AG09319 (cell line): Measurements from ENCODE around the gene AGAP1.

Experiments used
- DNase-seq: peaks from one replicate; pipeline ENCODE4 v3.0.0-alpha.2; 2010; ENCODE audit warnings: low read depth; ENCODE audit errors: extremely low read depth
- CTCF ChIP-seq: IDR thresholded peaks from 2 replicates; pipeline ENCODE4 v1.5.1; 2011; ENCODE audit warnings: low read depth, mild to moderate bottlenecking, inconsistent platforms, low read length, moderate library complexity

The AGAP1 gene

GRCh38 chr2:235556086-235556485 is 62.2 kb downstream of the AGAP1 start:
- TF ChIP-seq CTCF, result no peak
- DNase-seq, result no peak

- TF ChIP-seq CTCF, result no peak
Observed at GRCh38 chr2:235556901-235557300, 63.1 kb downstream of the AGAP1 start.

GRCh38 chr2:235557903-235558302 is 64.1 kb downstream of the AGAP1 start:
- no peak for TF ChIP-seq CTCF
- DNase-seq, result no peak

More at GRCh38 chr2:235556901-235557300, 63.1 kb downstream of the AGAP1 start:
- DNase-seq, result no peak

GRCh38 chr2:235558572-235558971 is 64.7 kb downstream of the AGAP1 start:
- no peak for TF ChIP-seq CTCF
- DNase-seq, result no peak

GRCh38 chr2:235560345-235560744 is 66.5 kb downstream of the AGAP1 start:
- no peak for DNase-seq
- TF ChIP-seq CTCF, result no peak

- no peak for DNase-seq
- no peak for TF ChIP-seq CTCF
Observed at GRCh38 chr2:235561450-235561849, 67.6 kb downstream of the AGAP1 start.

- TF ChIP-seq CTCF, result no peak
- no peak for DNase-seq
Observed at GRCh38 chr2:235562065-235562747, 68.4 kb downstream of the AGAP1 start.
